NOMO-1 treated with DMSO at 0.1 percent for 48 hours (cell line): ENCODE measurements around the gene ACACA.

Experiments used
- DNase-seq: peaks from one replicate; lab custom pipeline; 2025; ENCODE audit not compliant: unreplicated experiment; lab: John Stamatoyannopoulos, UW

Gene ACACA

DNA sequence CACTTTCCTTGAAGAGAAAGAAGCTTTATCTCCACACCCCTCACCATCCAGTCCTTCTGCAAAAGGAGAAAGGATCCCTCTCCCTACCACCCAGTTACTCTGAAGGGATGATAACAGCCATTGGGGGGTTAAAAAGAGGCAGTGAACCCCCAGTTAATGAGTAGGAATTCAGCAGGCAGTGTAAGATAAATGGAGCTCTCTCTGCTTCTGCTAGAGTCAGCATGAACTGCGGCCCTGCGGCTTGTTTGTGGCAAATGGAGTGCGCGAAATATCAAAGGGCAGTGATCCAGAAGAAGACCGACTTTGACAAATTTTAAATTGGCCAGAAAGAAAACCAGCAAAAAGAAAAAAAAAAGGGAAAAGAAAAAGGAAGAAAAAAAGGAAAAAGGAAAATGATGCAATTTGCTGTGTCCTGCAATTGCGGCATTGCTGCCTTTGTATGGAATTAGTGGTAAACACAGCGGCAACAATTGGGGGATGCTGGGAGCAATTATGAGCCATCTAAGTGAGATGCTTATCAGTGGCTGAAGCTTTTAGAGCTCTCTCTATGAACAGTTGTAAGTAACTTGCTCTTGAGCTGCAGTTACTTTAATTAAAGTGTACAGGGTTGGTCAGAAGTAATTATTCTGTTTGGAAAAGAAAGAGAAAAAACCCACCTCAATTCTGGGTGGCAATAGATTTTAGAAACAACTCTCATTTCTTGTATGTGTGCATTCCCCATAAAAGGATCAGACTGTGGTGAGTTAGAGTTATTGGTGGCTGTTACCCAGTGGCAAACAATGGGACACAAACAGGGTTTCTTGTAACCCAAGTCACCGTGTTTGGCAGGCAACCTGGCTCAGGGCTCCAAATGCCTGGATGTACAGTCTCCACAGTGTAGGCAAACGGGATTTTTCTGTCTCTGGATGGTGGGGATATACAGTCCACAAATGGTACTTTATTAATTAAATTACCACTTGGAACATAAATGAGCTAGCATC, 296.6 kb downstream of the ACACA start:
- DNase-seq: no peak

DNA sequence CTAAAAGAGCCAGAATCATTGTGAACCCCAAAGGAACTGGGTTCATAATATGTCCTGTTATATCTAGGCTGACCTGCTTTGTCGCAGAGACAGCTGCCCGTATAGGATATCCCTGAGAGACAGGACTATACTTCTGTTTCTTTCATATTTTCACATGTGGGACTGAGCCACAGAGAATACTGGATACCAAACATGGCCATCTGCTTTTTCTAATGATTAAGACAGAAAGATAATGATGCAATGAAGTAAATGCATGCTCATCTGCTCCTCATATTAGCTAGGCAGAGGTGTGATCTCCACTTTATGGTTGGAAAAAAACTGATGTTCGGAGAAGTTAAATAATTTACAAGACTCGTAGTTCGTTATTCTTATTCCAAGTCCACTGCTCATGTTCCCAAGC, 297.5 kb downstream of the ACACA start:
- DNase-seq: no peak

DNA sequence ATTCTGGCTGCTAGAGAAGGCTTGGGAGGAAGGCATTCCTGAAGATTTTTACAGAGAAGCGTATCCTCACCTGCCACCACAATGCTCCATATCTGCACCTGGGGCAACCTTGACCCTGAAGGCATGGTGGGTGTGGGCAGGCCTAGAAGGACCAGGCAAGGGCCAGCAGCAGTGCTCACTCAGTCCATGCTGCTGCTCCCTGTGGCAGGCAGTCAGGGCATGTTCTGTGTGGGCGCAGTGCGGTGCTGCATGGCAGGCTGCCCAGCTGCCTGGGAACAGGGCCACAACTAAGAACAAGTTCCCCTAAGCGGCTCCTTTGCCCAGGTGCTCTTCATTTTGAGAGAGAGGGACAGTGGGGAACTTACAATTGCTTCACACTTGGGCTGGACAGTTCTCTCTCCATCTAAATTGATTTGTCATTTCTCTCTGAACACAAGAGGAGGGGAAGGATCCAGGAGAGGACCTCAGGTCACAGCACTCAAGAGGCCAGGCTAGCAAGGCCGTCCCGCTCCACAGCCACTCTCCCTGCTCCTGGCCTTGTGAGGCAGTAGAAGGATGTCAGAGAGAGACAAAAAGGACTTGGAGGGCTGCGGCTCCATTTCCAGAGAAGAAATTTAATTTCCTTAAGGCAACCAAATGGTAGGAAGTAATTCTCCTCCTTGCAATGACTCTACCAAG, 299.1 kb downstream of the ACACA start:
- no peak for DNase-seq

DNA sequence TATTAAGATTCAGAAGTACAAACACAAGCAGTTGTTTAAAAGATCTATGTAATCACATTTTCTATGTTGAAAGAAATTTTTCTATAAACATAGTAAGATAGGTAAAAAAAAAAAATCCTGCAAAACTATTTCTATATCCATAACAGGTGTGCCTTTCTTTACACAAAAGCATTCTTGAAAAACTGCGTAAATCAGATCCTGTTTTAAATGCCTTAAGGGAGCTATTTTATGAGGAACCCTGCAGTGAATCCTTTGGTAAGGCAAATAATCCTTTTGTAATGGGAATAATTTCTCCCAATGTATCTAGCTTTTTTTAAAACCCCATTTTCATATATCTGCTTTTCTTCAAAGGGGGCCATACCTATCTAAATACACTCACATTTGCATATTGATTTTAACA, 300.6 kb downstream of the ACACA start:
- no peak for DNase-seq

DNA sequence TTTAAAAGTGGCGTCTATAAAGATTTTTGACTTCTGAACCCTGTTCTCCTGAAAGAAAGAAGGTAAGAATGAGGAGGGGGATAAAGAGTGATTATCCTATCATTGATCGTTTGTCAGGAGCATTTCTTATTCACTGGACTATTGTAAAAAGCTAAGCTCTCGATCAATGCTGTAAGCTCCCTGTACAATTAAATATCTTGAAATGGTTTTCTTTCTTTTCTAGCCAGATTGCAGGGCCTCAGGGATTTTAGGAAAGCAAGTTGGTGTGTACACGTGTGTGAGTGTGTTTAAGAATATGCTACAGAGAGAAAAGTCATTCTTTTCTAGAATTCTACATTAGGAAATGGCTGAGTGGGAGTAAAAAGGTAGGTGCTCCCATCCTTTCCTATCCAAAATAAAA, 303.4 kb downstream of the ACACA start:
- DNase-seq: no peak

DNA sequence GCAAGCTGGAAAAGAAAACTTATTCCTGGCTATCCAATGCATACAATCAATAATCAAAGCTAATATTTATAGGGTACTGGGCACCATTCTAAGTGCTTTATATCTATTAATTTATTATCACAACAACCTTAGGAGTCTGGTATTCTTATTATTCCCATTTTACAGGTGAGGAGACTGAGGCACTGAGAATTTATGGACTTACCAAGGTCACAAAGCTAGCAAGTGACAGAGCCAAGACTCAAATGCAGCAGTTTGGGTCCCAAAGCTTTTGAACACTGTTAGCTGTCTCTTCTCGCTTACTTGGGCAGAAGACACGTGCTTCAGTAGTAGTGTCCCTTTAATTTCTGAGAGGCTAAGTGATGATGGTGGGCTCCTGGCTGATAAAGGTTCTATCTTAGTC, 305.3 kb downstream of the ACACA start:
- DNase-seq: no peak

DNA sequence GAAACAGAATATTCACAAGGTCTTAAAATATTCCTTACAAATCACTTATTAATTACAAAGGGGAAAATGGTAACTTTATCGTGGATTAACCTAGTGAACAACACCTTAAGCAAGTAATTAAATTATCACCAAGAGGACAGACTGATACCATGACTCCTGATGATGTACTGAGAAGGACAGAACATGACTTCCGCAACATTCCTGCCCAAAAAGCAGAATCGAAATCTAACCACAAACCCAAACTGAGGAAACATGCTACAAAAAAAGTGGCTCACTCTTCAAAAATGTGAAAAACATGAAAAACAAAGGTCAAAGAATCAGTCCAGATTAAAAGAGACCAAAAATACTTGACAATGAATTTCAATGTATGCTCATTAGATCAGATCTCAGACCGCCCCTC, 306.4 kb downstream of the ACACA start:
- peak; percentile 73 for DNase-seq

DNA sequence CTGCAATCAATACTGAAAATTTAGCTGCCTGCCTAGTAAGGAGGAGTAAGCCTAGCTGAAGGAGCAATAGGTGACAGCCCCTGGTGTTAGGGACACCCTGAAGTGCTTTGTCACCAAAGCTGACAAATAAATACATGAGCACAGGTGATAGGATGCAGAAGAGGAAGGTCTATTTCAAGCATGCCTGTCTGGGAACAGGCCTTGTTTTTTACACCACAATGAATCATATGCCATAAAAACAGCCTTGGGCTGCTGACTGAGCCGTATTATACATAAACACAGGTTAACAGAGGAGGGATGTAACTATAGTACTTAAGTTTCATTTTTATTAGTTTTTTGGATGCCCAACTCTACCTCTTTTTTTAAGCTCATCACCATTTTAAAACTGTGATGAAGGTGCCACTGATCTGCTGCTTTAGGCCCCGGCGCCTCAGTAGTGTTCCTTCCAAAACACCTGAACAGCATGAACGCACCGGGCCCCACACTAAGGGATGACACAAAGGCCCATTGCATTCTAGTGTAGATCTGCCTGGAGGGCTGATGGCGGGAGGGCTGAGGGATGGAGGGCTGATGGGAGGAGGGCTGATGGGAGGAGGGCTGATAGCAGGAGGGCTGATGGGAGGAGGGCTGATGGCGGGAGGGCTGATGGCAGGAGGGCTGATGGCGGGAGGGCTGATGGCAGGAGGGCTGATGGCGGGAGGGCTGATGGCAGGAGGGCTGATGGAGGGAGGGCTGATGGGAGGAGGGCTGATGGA, 307.5 kb downstream of the ACACA start:
- no peak for DNase-seq

DNA sequence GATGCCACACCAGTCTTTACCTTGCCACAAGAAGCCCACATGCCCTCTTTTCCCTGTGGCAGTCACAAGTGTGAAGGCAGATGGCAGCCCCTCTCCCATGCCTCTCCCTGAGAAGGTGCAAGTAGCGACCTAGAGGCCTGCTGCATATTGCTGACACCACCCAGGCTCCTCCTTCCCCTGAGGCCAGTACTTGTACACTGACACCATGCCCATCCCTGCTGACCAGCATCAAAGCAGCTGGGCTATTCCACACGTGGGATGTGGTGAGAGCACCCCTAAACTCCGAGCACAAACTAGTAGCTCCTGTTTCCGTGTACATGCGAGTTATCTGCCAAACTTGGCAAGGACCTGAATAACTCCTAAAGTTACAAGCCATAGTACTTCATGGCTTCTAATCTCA, 308.5 kb downstream of the ACACA start:
- DNase-seq: no peak

DNA sequence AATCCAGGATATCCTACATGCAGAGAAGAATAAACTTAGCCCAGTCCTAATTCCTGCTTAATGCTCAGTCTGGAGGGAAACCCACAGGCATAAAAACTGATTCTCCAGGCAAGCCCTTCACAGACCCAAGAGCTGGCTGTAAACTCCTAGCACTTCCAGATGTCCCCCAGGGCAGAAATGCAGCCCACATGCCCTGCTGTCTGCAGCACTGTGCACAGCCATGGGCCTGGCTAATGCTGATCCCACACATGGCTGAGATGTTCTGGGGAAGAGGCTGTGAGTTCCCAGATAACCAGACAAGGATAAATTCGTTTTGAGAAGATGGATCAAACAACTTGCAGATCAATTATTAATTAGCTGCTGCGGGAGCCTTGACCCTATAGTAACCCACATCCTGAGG, 309.5 kb downstream of the ACACA start:
- DNase-seq: no peak

DNA sequence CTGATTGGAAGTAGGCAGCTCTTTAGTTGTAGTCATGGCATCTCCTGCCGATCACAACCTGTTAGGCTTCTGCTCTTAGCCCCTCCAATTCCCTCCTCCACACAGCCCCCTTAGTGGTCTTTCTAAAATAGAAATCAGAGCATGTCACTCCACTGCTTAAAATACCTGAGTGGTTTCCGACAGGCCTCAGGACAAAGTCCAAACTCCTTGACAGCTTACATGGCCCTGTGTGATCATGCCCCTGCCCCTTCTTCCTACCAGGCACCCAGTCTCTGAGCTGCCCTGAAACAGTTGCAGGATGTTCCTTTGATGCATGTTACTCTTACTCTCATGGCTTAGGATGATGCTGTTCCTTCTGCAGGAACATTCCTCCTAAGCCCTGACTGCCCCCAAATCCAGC, 310.6 kb downstream of the ACACA start:
- no peak for DNase-seq

DNA sequence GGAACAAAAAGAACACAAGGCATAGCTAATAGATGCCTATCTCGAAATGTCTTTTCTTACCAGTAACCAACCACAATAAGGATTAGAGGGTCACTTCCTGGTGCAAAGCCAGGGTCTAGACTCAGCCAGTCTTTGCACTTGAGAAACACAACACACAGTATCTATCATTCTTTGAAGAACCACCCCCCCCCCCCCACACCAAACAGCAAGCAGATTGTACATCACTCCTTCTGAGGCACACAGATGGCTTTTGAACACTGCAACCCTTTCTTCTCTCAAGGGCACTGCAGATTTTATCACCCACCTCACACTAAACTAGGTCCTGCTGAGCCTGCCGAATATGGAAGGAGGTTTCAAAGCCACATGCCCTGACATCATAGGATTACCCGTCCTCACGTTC, 312.2 kb downstream of the ACACA start:
- DNase-seq: no peak

DNA sequence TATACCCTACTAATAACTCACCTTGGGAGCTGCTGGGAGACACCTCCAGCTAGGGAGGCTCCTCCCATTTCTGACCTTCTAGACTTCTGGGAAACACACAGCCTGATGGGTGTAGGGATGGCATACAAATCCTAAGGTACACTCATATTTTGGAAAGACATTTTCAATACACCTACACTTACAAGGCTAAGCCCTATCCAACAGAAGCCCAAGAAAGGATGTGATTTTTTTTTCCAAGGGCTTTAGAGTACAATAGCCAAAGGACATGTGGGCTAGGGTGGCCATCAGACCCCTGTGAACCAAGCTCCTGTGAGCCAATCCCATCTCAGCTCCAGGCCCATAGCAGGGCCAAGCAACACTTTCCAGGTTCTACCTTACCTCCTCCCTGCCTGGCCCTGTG, 313.9 kb downstream of the ACACA start:
- DNase-seq: no peak

DNA sequence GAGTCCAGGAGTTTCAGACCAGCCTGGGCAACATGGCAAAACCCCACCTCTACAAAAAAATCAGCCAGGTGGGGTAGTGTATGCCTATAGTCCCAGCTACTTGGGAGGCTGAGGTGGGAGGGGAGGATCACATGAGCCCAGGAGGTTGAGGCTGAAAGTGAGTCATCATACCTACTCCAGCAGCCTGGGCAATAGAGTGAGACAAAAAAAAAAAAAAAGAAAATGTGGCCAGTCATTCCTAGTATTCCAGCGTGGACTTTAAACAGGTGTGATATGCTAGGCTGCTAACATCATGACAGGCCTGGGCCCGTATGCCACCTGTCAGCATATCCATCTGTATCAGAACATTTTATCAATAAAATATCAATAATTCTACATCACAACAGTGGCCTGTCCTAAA, 314.6 kb downstream of the ACACA start:
- DNase-seq: no peak

DNA sequence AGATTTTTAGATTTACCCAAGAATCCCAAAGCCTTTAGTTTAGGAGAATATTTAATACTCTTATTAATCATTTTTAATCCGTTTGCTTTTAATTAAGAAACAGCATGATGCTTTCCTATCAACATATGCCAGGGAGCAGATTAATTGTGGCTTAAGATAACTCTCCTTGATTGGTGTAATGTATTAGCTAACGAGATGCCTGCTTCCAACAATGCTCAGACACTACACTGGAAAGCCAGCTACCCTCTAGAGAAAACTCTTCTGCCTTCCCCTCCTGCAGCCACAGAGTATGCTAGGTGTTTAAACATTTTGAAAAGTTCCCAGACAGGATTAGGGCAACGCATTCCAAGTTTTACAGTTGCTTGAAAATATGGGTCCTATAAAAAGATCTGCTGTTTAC, 315.7 kb downstream of the ACACA start:
- no peak for DNase-seq

DNA sequence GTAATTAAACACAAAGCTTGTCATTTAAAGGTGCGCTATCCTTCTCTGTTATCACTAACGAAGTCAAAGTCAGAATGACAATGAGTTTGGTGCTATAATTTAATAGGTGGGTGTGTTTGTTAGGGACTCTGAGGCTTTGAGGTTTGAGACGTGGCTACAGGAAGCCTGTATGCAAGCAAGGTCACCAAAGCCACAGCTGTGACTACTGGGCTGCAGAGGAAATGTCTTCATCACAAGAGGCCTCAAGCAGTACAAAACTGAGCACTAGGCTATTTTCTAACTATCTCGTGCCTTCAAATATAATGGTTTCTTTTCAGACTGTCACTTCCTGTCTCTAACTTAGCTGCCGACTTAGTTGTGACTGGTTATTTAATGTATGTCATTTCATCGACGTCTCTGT, 316.7 kb downstream of the ACACA start:
- DNase-seq: peak; percentile 93

DNA sequence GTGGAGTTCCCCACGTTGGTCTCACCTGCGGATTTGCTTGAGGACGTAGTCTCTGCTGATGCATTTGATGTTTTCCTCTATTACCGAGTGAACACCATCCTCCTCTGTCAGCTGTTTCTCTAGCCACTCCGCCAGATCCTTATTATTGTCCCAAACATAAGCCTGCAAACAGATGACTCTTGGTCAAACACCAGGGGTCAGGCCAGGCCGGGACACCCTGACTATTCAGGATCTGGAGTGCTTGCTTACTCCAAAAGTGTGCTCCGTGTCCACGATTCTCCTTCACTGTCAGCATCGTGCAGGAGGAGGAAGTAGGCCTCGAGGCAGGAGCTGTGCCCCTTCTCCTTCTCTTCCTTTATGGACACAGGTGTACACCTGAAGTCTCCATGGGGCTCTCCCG, 317.7 kb downstream of the ACACA start:
- no peak for DNase-seq

DNA sequence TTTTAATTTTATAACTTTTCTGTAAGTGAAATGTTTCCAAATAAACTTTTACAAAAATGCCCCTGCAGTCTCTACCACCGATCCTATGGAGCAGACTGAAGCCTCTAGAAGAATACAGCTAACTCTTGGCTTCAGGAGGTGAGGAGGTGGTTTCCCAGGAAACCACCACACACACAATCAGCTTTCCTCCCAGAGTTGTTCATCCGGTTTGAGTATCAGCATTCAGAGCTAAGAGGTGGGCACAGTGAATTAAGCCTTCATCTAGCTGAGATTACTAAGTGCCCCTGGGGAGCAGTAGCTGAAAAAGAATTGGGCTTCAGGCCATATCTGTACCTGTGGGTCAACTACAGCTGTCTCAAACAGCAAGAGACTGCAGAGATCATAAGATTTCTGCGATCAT, 318.2 kb downstream of the ACACA start:
- no peak for DNase-seq

DNA sequence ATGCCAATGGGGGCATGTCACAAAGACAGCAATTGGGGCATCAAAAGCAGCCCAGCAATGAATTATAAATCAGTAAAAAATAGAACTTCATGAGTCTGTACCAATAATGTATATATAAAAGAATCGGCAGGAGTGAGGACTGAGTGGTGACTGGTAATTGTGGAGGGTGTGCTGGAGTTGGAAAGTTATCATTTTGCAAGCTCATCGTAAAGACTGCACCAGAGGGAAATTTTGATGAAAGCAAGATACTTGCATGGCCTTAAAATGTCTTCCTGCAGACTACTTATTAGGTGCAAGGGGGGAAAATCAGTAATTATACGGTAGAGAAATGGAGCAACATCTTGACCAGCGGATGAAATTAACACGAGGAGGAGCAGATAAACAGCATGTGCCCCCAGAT, 319.0 kb downstream of the ACACA start:
- DNase-seq: no peak

DNA sequence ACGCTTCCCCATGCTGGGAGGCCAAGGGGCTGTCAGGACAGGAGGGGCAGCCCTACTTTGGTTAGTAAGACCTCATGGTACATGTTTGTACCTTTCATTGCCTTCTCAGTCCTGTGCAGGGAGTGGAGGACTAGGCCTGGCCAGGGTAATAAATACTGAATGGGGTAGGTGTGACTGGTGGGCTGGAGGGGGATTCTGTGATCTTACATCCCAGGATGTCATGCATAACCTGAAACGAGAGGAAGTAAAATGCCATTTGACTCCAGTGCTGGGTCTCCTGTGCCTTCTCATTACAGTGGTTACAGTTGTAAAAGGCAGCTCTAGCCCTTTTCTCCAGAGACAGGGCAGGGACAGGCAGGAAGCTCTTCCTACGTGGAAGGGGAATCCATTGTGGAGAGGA, 319.7 kb downstream of the ACACA start:
- no peak for DNase-seq

DNA sequence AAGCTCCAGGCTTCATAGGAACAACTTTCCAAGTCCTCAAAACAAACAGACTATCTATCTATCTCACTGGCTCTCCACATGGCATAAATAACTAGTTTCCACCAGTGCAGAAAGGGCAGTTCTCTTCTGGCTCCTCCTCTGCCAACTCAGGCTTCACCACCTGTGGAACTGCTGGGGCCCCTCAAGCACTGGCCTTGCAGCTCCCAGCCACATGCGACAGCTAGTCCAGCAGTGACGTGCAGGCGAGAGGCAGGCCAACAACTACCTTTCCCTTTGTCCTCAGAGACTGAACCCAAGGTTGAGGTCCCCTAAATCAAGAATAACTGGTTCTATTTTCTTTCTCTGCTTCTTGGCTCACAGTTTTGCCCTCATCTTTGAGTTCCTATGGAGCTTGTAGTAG, 320.3 kb downstream of the ACACA start:
- no peak for DNase-seq

DNA sequence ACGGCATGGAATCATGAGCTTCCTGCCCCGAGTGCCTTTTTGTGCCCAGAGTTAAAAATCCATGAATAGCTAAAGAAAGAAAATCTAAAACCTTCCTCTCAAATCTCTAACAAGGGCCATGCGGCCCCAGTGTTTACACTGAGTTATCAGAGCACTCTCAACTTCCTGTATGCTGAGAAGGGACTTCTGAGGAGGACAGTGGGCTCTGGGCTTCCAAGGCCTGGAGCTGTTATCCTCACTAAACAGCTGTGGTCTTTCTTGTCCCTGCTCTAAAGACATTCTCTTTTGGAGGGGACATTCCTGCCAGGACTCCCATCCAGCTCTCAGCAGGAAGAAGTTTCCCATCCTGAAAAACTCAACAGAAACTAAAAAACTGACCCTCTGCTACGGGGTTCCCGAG, 322.3 kb downstream of the ACACA start:
- DNase-seq: no peak
